PC-3 (cell line): ENCODE measurements around the gene ZBED6.

Experiments used
- CTCF ChIP-seq: fragments of 300-600 bp; sonication (generic); conservative IDR thresholded peaks from 2 replicates; pipeline ENCODE4 v1.5.1; 2017; ENCODE audit warnings: antibody characterized with exemption, low read depth, mild to moderate bottlenecking, low read length
- EZH2 ChIP-seq: fragments of 300-600 bp; sonication (generic); IDR thresholded peaks from one replicate; pipeline ENCODE4 v1.6.1; 2017; ENCODE audit warnings: antibody characterized with exemption, mild to moderate bottlenecking, low read length; ENCODE audit not compliant: unreplicated experiment
- EZH2phosphoT487 ChIP-seq: fragments of 300-600 bp; sonication (generic); IDR thresholded peaks from 2 replicates; pipeline ENCODE4 v1.6.1; 2018; ENCODE audit warnings: mild to moderate bottlenecking, antibody characterized with exemption, low read length, borderline replicate concordance

GRCh38 chr1:203777596-203777995 is 17.8 kb upstream of the ZBED6 start:
- TF ChIP-seq CTCF (no peak), EZH2 (no peak), EZH2phosphoT487 (no peak)
